Duodenal mucosa (tissue), 2 donors: ENCODE data around the gene SOX8.

Experiments used
- H3K27ac ChIP-seq: one replicate; pipeline ENCODE4 v1.7.0; 2013; ENCODE audit warnings: low read depth, low read length
- H3K27me3 ChIP-seq, 2 donors: one replicate each; pipeline ENCODE4 v1.7.0; 2013; ENCODE audit warnings: low read length in 2 of 2, control low read depth in 1 of 2; ENCODE audit not compliant: insufficient read depth in 2 of 2, control insufficient read depth in 1 of 2
- H3K36me3 ChIP-seq, 2 donors: one replicate each; pipeline ENCODE4 v1.7.0; 2013; ENCODE audit warnings: low read length in 2 of 2, control low read depth in 1 of 2; ENCODE audit not compliant: insufficient read depth in 2 of 2, control insufficient read depth in 1 of 2
- H3K4me1 ChIP-seq, 2 donors: one replicate each; pipeline ENCODE4 v1.7.0; 2013; ENCODE audit warnings: low read length in 2 of 2, control low read depth in 1 of 2; ENCODE audit not compliant: insufficient read depth in 2 of 2, control insufficient read depth in 1 of 2
- H3K4me3 ChIP-seq, 2 donors: one replicate each; pipeline ENCODE4 v1.7.0; 2013; ENCODE audit warnings: low read length in 2 of 2, low read depth in 1 of 2
- H3K9ac ChIP-seq, 2 donors: one replicate each; pipeline ENCODE4 v1.7.0; 2013; ENCODE audit warnings: low read length in 2 of 2, low read depth in 1 of 2
- H3K9me3 ChIP-seq, 2 donors: one replicate each; pipeline ENCODE4 v1.7.0; 2013; ENCODE audit warnings: low read length in 2 of 2, control low read depth in 1 of 2; ENCODE audit not compliant: control insufficient read depth in 1 of 2

SOX8 gene

DNA sequence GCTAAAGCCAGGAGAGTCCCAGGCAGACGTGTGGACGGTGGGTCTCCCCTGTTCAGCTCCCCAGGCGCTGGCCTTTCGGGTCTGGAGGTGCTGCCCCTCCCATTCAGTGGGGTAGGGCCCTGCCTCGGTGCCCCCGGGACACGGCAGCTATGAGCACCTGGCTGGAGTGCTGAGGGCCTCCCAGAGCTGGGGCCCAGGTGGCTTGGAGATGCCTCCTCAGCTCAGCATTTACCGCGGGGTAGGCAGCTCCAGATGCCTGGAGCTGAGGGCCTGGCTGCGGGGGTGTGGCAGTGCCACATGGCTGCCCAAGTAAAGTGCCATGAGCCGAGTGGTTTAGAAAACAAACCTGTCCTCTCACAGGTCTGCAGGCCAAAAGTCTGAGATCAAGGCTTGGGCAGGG is 19.5 kb downstream of the SOX8 start:
- H3K9ac ChIP-seq, result no peak overlapping the region
- H3K27me3 ChIP-seq, result peaks cover 21 to 23% of the 10 kb centered on the region in 2 donors
- no peaks in the 10 kb centered on the region for H3K9me3 ChIP-seq
- H3K4me1 ChIP-seq, result peaks cover 0 to 13% of the 10 kb centered on the region in 2 donors
- no peak overlapping the region for H3K4me3 ChIP-seq
- H3K27ac ChIP-seq, result no peak overlapping the region
- no peaks in the 10 kb centered on the region for H3K36me3 ChIP-seq

DNA sequence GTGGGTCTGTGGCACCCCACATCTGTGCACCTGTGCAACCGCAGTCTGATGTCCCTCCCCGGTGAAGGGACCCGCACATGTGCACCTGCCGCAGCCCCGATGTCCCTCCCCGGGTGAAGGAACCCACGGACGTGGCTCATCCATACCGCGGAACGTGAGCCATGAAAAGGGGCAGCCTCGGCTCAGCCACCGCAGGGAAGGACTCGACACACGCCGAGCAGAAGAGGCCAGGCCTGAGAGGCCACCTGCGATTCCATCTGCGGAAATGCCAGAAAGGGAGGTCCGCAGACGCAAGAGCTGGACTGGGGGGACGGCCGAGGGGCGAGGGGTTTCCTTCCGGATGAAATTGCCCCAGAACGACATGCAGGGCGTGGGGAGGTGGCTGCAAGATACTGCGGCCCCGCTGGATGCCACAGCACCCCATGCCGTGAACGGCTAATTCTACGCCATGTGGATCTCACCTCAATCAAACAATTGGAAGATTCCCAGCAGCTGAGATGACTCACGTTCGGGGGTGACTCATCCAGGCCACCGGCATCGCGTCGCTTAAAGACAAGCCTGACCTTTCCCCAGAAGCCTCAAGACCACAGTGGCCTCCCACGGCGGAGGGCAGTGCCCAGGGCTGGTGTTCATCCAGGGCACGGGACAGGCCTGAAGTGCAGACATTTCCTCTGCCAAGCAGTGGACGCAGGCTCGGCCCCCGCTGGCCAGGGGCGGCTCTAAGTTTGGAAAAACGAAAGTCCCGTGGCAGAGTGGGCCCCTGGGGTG is 21.0 kb downstream of the SOX8 start:
- H3K4me1 ChIP-seq, result peaks cover 0 to 13% of the 10 kb centered on the region in 2 donors
- no peak overlapping the region for H3K9ac ChIP-seq
- H3K4me3 ChIP-seq, result no peak overlapping the region
- H3K36me3 ChIP-seq, result no peaks in the 10 kb centered on the region
- H3K9me3 ChIP-seq, result no peaks in the 10 kb centered on the region
- no peak overlapping the region for H3K27ac ChIP-seq
- peaks cover 8% of the 10 kb centered on the region in 2 donors for H3K27me3 ChIP-seq

DNA sequence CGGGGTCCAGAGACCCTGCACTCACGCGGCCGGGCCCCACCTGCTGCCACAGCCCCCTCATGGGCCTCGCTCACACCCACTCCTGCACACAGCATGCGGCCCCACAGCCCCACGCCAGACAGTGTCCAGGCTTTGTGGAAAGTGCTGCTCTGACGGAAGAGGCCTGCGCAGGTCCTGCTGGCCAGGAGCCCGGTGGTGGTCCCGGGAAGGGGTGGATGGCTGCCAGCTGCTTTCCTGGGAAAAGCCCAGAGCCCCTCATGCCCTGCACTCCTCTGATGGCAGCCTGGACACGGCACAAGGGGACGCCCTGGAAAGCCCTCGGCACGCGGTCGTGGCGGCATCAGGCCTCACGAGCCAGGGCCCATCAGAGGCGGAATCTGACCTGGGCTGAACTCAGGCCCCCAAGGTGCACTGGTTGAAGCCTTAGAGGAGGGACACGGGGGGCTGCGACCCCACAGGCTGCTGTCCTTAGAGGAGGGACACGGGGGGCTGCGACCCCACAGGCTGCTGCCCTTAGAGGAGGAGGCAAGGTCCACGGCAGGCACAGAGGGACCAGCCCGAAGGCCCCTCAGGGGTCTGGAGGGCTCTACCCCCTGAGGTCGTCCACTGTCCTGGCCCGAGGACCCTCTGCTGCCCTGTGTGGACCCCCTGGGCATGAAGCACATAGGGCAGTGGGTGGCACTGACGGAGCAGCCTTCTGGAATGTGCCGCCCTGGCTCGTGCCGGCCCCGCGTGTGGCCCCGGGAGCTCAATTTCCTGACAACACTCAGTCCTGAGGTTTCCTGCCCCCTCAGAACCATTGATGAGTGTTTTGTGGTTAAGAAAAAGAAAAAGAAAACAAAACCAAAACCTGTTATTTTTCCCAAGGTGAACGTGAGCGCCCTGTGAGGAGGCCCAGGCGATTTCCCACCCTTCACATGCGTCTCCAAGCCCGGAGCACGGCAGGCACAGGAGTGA is 22.1 kb downstream of the SOX8 start:
- Histone ChIP-seq H3K4me3 (no peak overlapping the region), H3K9ac (no peak overlapping the region), H3K4me1 (peaks cover 0 to 8% of the 10 kb centered on the region in 2 donors), H3K9me3 (no peaks in the 10 kb centered on the region), H3K27me3 (no peaks in the 10 kb centered on the region), H3K27ac (no peak overlapping the region), H3K36me3 (no peaks in the 10 kb centered on the region)

DNA sequence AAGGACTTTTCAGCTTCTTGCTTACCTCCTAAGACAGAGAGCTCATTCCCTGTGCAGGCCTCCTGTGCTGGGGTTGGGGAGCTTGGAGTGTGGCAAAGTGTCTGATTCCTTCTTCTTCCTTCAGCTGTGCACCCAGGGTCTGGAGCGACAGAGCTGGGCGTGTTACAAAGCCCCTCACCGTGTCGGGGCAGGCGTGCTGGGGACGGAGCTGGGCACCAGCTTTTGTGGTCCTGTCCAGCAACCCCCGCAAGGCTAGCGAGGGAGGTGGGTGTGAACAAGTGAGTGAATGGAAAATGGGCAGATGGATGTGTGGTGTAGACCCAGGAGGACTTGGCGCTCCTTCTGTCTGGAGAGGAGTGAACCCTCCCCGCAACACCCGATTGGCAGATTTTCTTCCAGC is 23.7 kb downstream of the SOX8 start:
- Histone ChIP-seq H3K27ac (no peak overlapping the region), H3K4me3 (no peak overlapping the region), H3K27me3 (no peaks in the 10 kb centered on the region), H3K9me3 (no peaks in the 10 kb centered on the region), H3K36me3 (no peaks in the 10 kb centered on the region), H3K9ac (no peak overlapping the region), H3K4me1 (peaks cover 0 to 8% of the 10 kb centered on the region in 2 donors)

DNA sequence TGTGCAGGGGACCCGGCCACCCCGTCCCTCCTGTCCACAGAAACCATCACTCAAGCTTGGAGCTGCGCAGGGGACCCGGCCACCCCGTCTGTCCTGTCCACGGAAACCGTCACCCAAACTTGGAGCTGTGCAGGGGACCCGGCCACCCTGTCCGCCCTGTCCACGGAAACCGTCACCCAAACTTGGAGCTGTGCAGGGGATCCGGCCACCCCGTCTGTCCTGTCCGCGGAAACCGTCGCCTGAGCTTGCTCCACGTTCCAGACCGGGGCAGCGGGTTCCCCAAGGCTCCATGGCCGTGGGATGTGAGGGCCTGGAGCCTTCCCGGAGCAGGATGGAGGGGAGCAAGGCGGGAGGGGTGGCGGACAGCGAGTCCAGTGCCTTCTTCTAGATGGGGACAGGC is 25.2 kb downstream of the SOX8 start:
- Histone ChIP-seq H3K27me3 (peaks cover 0 to 3% of the 10 kb centered on the region in 2 donors), H3K9me3 (no peaks in the 10 kb centered on the region), H3K27ac (no peak overlapping the region), H3K4me1 (peaks cover 0 to 8% of the 10 kb centered on the region in 2 donors), H3K9ac (no peak overlapping the region), H3K36me3 (no peaks in the 10 kb centered on the region), H3K4me3 (no peak overlapping the region)

DNA sequence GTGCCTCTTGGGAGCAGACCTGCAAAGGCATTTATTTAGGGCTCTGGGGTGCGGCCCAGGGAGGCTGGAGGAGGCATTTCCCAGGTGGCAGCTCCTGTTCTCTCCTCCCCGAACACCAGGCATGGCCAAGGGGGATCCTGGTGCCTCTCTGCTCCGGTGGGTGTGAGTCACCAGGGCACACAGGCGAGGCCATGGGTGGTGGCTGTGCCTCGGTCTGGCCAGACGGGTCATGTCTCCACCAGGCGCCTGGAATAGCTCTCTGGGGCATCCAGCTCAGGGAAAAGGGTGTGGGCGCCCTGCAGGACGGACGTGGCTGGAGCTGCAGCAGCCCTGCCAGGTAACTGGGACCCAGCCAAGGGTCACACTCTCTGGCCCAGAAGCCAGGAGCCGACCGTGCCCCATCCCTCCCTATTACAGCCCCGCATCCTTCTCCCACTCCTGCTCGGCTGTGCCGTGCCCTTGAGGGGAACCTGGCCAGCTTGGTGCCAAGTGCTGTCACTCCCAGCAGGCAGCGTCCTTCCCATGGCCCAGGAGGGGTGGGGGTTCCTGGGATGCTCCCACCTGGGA is 25.8 kb downstream of the SOX8 start:
- Histone ChIP-seq H3K4me3 (no peak overlapping the region), H3K9me3 (no peaks in the 10 kb centered on the region), H3K27me3 (peaks cover 0 to 3% of the 10 kb centered on the region in 2 donors), H3K27ac (no peak overlapping the region), H3K36me3 (no peaks in the 10 kb centered on the region), H3K4me1 (peaks cover 0 to 7% of the 10 kb centered on the region in 2 donors), H3K9ac (no peak overlapping the region)

DNA sequence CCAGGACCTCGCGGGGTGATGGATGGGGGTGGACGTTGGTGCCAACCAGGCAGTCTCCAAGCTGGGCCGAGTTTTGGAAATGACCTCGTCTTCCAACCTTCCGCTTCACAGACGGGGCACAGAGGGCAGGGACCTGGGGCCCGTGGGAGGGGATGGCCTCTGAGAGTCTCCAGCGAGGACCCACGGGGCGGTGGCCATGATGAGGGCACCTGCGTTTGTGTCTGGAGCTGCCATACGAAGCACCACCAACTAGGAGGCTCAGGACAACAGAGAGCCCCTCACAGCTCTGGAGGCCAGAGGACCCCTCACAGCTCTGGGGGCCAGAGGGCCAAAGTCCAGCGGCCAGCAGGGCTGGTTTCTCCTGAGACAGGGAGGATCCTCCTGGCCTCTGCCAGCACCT is 26.5 kb downstream of the SOX8 start:
- Histone ChIP-seq H3K4me3 (no peak overlapping the region), H3K4me1 (peaks cover 0 to under 1% of the 10 kb centered on the region in 2 donors), H3K27ac (no peak overlapping the region), H3K9me3 (no peaks in the 10 kb centered on the region), H3K36me3 (no peaks in the 10 kb centered on the region), H3K27me3 (peaks cover 0 to 3% of the 10 kb centered on the region in 2 donors), H3K9ac (no peak overlapping the region)

DNA sequence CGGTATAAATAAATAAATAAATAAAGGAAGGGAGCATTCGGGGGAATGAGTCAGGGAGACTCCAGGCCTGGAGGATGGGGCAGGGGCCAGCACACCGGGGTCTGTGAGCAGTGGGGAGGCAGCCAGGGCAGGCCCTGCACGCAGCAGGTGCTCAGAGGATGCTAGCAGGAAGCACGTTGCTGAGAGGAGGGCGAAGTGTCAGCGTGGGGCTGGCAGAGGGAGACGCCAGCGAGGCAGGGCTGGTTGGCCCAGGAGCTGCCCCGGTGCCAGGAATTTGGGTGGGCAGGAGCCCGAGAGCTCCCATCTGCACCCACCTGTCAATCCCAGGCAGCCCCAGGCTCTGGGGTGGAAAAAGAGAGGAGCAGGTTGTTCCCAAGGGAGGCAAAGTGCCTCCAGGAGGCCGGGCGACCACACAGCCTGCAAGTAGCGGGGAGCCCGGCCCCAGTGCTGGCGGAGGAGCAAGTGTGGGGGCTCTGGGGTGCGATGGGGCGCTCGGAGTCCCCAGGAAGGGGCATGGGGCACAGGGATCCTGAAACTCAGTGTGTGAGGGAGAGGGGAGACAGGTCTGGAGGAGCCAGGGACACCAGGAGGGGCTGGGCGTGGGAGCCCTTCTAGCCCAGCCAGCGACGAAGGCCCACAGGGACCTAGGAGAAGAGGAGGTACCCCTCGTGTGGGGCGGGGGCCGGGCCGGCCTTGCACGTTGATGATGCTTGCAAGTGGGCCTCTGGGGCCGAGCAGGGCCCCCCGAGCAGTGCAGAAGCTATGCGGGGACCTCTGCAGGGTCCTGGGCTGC is 28.0 kb downstream of the SOX8 start:
- no peak overlapping the region for H3K9ac ChIP-seq
- H3K27ac ChIP-seq, result no peak overlapping the region
- H3K9me3 ChIP-seq, result no peaks in the 10 kb centered on the region
- no peak overlapping the region for H3K4me3 ChIP-seq
- H3K36me3 ChIP-seq, result no peaks in the 10 kb centered on the region
- no peaks in the 10 kb centered on the region for H3K4me1 ChIP-seq
- H3K27me3 ChIP-seq, result peaks cover 0 to 3% of the 10 kb centered on the region in 2 donors

DNA sequence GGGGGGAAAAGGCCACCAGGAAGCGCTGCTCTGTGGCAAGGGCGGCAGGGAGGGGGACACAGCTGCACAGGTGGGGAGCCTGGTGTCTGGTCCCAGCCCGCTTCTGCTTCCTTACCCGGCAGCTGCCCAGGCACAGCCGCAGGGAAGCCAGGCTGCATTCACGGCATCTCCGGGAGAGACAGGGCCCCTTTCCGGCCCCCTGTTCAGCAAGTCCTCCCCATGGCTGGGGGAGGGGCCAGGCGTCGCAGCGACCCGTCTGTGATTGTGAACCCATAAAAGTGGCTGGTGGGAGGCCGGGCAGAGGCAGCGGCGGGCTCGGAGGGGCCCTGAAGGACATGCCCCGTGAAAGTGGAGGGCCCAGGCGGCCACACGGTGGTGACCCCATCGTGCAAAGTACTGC is 28.7 kb downstream of the SOX8 start:
- no peak overlapping the region for H3K9ac ChIP-seq
- no peak overlapping the region for H3K4me3 ChIP-seq
- H3K36me3 ChIP-seq, result no peaks in the 10 kb centered on the region
- no peaks in the 10 kb centered on the region for H3K9me3 ChIP-seq
- H3K27me3 ChIP-seq, result peaks cover 0 to 3% of the 10 kb centered on the region in 2 donors
- H3K27ac ChIP-seq, result no peak overlapping the region
- H3K4me1 ChIP-seq, result no peaks in the 10 kb centered on the region
